Measurements from ENCODE around the gene GPR50.

GPR50 gene

GRCh38 chrX:151183912-151184565 lies 7.7 kb downstream of the GPR50 start:
- no peak for DNase-seq (ENCODE audit: extremely low spot score)
- ChIA-PET POLR2A (no interaction called here), CTCF (no interaction called here)
- no peak for TF ChIP-seq FOXK2 (IDR thresholded peaks at IDR 0.05)
- no peak for TF ChIP-seq TARDBP (IDR thresholded peaks at IDR 0.05)
- TF ChIP-seq L3MBTL2 (conservative IDR thresholded peaks at IDR 0.05), result no peak
- TF ChIP-seq CTBP1 (IDR thresholded peaks at IDR 0.05; ENCODE audit: borderline replicate concordance), result no peak
- TF ChIP-seq FOXM1 (IDR thresholded peaks at IDR 0.05; ENCODE audit: borderline replicate concordance), result no peak
- TF ChIP-seq ARNT (IDR thresholded peaks at IDR 0.05), result no peak
- TF ChIP-seq PKNOX1 (IDR thresholded peaks at IDR 0.05), result no peak
- no peak for TF ChIP-seq FOXA1 (IDR thresholded peaks at IDR 0.05)
- TF ChIP-seq SP1 (IDR thresholded peaks at IDR 0.05), result no peak
- no peak for TF ChIP-seq LEF1 (IDR thresholded peaks at IDR 0.05; ENCODE audit: borderline replicate concordance)
- TF ChIP-seq HDGF (IDR thresholded peaks at IDR 0.05; ENCODE audit: borderline replicate concordance), result no peak
- TF ChIP-seq ZNF384 (IDR thresholded peaks at IDR 0.05), result no peak
- TF ChIP-seq SUZ12 (IDR thresholded peaks at IDR 0.05), result no peak

GRCh38 chrX:151184705-151185104 lies 8.3 kb downstream of the GPR50 start:
- CTCF ChIA-PET, result no interaction called here
- POLR2A ChIA-PET, result no interaction called here
- no peak for DNase-seq (ENCODE audit: extremely low spot score)
- TF ChIP-seq NFRKB (IDR thresholded peaks at IDR 0.05) (no peak), CTBP1 (IDR thresholded peaks at IDR 0.05; ENCODE audit: borderline replicate concordance) (no peak), LEF1 (IDR thresholded peaks at IDR 0.05; ENCODE audit: borderline replicate concordance) (no peak), FOXK2 (IDR thresholded peaks at IDR 0.05) (no peak)

GRCh38 chrX:151206871-151207270 lies 30.5 kb downstream of the GPR50 start:
- CTCF ChIA-PET, result no interaction called here
- no peak for DNase-seq (ENCODE audit: extremely low spot score)
- TF ChIP-seq BHLHE40 (IDR thresholded peaks at IDR 0.05; ENCODE audit: borderline replicate concordance), result no peak
- no peak for TF ChIP-seq CTBP1 (IDR thresholded peaks at IDR 0.05; ENCODE audit: borderline replicate concordance)
- TF ChIP-seq FOXA1 (IDR thresholded peaks at IDR 0.05), result no peak
- TF ChIP-seq PKNOX1 (IDR thresholded peaks at IDR 0.05), result no peak
- no peak for TF ChIP-seq NFRKB (IDR thresholded peaks at IDR 0.05)
- TF ChIP-seq L3MBTL2 (conservative IDR thresholded peaks at IDR 0.05), result no peak
- no peak for TF ChIP-seq ELF4 (IDR thresholded peaks at IDR 0.05)
- TF ChIP-seq SUZ12 (IDR thresholded peaks at IDR 0.05), result no peak
- no peak for TF ChIP-seq ARNT (IDR thresholded peaks at IDR 0.05)
- POLR2A ChIA-PET, result no interaction called here

- CTCF ChIA-PET, result no interaction called here
- TF ChIP-seq CTBP1 (IDR thresholded peaks at IDR 0.05; ENCODE audit: borderline replicate concordance) (no peak), BHLHE40 (IDR thresholded peaks at IDR 0.05; ENCODE audit: borderline replicate concordance) (no peak), ARNT (IDR thresholded peaks at IDR 0.05) (no peak), PKNOX1 (IDR thresholded peaks at IDR 0.05) (no peak), L3MBTL2 (conservative IDR thresholded peaks at IDR 0.05) (no peak), ZNF384 (IDR thresholded peaks at IDR 0.05) (no peak), NFRKB (IDR thresholded peaks at IDR 0.05) (no peak), LEF1 (IDR thresholded peaks at IDR 0.05; ENCODE audit: borderline replicate concordance) (no peak), HDGF (IDR thresholded peaks at IDR 0.05; ENCODE audit: borderline replicate concordance) (no peak), FOXM1 (IDR thresholded peaks at IDR 0.05; ENCODE audit: borderline replicate concordance) (no peak), ELF4 (IDR thresholded peaks at IDR 0.05) (no peak), SP1 (IDR thresholded peaks at IDR 0.05) (no peak), FOXA1 (IDR thresholded peaks at IDR 0.05) (no peak), FOXK2 (IDR thresholded peaks at IDR 0.05) (no peak), TARDBP (IDR thresholded peaks at IDR 0.05) (no peak), SUZ12 (IDR thresholded peaks at IDR 0.05) (no peak)
- POLR2A ChIA-PET, result no interaction called here
- DNase-seq (ENCODE audit: extremely low spot score), result no peak
Observed at GRCh38 chrX:151225843-151226242, 49.5 kb downstream of the GPR50 start.

DNA sequence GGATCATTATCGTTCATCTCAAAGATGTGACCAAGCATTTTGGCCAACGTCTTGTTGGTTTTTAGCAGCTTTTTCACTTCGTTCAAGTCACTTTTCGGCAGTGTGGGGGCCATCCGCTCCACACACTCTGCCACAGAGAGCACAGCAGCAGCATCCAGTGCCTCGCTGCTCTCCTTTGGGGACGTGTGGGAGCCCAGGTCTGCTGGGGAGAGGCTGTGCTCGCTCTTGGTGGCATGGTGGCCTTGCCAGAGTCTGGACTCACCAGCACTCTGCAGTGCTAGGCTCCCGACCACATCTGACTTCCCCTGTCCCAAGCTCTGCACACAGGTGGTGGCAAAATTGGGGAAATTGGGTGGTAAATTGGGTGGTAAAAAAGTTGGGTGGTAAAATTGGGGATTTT lies 50.6 kb downstream of the GPR50 start:
- DNase-seq (ENCODE audit: extremely low spot score), result no peak
- POLR2A ChIA-PET, result no interaction called here
- TF ChIP-seq SUZ12 (IDR thresholded peaks at IDR 0.05) (no peak), FOXK2 (IDR thresholded peaks at IDR 0.05) (no peak), CTBP1 (IDR thresholded peaks at IDR 0.05; ENCODE audit: borderline replicate concordance) (no peak), HDGF (IDR thresholded peaks at IDR 0.05; ENCODE audit: borderline replicate concordance) (no peak), FOXA1 (IDR thresholded peaks at IDR 0.05) (no peak), PKNOX1 (IDR thresholded peaks at IDR 0.05) (no peak), ARNT (IDR thresholded peaks at IDR 0.05) (no peak), TARDBP (IDR thresholded peaks at IDR 0.05) (no peak), ZNF384 (IDR thresholded peaks at IDR 0.05) (no peak), SP1 (IDR thresholded peaks at IDR 0.05) (no peak)
- CTCF ChIA-PET, result no interaction called here

GRCh38 chrX:151227627-151228026 lies 51.2 kb downstream of the GPR50 start:
- ChIA-PET CTCF (no interaction called here), POLR2A (no interaction called here)
- TF ChIP-seq TARDBP (IDR thresholded peaks at IDR 0.05), result no peak
- no peak for TF ChIP-seq PKNOX1 (IDR thresholded peaks at IDR 0.05)
- no peak for TF ChIP-seq FOXM1 (IDR thresholded peaks at IDR 0.05; ENCODE audit: borderline replicate concordance)
- TF ChIP-seq SUZ12 (IDR thresholded peaks at IDR 0.05), result no peak
- no peak for DNase-seq (ENCODE audit: extremely low spot score)
